Inflammatory macrophage treated with lipopolysaccharide for 1 hour (primary cell): ENCODE data around the gene RAI2.
"Not testable (repeated sequence)": the region's sequence is repeated elsewhere in the genome, so short reads cannot be mapped to it uniquely, and the experiment has no call there.

Experiments
- DNase-seq, 2 donors: peaks; one replicate each; pipeline ENCODE4 v3.0.0-alpha.2; 2020 to 2022

The RAI2 gene

DNA sequence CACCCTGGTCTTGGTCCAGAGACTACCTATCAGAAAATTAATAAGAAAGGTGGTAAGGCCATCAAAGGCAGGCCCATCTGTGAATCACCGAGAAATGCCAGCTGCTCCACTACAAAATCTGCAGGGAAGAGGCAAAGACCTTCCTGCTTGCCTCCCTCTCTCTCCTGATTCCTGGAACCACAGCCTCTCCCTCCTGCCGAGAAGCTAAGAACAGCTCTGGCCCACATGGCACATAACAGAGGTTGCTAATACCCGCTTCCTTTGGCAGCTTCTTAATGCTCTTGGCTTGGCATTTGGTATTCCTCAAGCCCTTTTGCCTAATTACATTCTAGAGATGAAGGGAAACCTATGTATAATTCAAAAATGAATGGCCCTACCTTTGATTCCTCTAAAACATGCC, 32.9 kb downstream of the RAI2 start:
- DNase-seq = no peak

DNA sequence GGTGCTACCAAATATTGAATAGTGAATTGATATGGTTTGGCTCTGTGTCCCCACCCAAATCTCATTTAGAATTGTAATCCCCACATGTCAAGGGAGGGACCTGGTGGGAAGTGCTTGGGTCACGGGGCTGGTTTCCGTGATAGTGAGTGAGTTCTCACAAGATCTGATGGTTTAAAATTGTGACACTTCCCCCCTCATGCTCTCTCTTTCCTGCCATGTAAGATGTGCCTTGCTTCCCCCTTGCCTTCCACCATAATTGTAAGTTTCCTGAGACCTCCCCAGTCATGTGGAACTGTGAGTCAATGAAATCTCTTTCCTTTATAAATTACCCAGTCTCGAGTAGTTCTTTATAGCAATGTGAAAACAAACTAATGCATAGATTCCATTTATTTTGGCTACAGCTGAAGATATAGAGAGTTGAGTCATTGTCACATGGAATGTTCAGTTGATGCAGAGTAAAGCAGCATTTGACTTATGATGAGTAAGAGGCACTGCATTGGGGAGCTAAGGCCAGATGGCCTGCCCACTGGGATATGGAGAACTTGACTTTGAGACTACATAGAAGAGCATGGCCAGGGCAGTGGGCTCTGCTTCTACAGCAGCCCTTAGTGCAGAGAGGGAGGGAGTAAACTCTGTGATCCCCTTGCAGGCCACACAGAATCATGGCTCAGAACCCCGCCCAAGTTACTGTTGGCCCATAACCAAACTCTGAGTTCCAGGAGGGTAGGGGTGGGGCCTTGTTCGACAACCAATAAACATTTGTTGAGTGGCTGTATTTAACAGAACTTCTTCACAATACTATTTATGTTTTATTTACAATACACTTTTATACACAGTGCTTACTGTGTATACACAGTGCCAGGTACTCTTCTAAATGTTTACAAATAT, 34.2 kb downstream of the RAI2 start:
- DNase-seq = no peak

DNA sequence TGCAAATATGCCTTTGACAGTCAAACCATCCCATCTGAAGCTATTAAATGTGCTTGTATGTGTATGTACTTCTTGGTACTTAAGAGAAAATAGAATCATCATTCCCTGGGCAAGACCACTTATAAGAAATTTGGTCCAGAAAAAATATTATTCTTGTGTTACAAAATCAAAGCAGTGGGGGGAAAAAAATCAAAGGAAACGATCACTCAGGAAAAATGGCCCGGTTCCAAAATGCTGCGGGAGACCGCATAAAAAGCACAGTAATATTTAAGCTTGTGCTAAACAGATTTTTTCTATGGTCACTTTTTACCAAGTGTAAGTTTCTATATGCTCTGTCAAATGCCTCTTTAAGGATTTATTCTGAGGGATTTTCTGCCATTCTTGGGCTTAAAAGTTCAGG, 36.1 kb downstream of the RAI2 start:
- DNase-seq = no peak

DNA sequence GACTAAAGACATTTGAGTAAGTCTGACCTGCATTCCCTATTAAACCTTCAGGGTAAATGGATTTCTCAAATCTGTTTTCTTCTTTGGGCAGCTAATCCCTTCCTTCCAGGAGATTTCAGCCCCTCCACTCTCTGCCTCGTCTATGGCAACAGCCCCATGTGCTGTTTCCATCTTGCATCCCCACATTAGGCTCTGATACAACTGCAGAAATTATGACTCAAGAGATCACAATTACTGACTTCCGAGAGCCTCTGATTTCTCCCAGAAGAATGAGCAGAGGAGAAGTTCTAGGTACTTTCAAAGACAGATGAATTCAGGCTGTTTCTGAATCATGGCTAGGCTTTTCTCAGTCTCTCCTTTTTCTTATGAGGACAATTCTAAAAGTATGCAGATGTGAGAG, 38.7 kb downstream of the RAI2 start:
- DNase-seq = no peak

DNA sequence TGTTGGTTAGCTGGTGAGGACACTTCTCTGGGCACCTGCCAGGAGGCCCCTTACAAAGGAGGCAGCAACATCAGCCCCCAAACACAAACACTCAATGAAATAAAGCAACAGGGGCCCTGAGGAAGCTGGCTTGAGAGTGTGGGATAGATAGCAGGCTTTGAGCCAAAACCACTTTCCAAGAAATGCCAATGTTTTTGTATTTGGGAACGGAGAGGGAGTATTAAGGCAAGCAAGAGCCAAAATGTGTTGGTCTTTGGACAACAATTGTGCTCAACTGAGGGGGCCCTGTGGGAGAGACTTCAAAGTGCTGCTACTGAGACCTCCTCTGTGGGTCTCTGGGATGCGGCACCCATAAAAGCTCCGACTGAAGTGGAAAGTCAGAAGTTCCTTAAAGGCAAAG, 41.0 kb downstream of the RAI2 start:
- DNase-seq = no peak

DNA sequence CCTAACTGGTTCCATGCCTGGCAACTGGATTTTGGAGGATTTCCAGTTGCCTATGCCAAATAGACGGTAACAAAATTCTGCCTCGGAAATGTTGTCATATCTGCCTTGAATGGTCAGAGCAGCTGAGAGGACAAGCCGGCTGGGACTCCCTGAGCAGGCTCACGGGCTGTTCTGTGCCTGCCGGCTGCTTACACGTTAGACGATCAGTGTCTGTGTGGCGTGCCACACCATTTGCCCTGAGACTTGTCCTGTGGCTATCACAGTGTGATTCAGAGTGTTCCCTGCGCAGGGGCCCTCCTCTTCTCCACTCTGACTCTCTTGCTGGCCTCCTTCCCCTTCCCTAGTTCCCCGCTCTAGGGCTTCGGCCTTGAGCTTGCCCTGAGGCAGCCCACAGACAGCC, 42.4 kb downstream of the RAI2 start:
- DNase-seq = no peak

DNA sequence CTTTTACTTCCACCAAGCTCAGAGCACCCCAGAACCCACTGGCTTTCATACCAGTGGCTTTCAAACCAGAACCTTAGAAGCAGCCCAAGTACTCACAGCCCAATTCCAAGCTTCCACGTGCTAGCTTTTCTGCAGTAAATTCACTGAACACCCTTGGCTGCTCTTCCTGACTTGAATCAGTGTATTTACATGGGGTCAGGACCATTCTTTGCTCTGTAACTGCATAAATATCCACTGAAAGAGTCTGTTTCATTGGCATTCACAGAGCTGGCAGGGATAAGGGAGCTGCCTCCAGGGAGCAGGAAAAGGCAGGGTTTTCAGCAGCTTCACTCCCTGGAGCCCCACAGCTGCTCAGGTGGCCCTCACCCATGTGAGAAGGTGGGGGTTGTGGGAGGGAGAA, 43.8 kb downstream of the RAI2 start:
- DNase-seq = no peak

DNA sequence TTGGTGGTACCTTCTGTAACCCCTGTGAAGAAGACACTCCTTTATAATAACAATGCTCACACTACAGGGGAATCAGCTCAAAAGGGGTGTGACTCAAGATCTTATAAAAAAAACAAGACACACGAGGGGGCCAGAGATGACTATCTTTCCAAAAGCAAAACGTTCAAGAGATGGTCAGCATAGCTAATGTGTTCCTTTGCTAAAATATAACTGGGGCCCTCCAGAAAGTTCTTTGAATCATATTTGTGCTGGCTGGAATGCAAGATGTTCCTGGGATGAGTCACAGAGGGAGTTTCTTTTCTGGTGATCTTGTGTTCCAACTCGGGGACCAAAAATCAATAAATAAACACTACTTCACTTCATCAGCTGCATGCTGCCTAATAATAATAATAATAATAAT, 46.5 kb downstream of the RAI2 start:
- no peak for DNase-seq

DNA sequence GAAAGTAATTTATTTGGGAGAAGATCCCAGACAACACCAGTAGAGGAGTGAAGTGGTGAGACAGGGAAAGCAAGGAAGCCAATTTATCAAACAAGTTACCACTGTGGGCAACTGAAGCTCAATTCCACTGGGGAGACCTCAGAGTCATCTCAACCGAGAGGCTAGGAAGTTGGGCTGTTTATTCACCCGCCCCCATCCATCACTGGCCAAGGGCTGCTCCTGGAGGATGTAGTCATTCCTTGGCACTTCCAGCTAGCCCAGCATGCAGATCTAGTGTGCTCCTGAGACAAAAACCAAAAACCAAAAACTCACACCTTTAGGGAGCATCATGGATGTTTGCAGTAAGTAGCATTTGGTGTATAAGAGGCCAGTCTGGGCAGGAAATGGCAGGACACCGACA, 47.0 kb downstream of the RAI2 start:
- DNase-seq = no peak

DNA sequence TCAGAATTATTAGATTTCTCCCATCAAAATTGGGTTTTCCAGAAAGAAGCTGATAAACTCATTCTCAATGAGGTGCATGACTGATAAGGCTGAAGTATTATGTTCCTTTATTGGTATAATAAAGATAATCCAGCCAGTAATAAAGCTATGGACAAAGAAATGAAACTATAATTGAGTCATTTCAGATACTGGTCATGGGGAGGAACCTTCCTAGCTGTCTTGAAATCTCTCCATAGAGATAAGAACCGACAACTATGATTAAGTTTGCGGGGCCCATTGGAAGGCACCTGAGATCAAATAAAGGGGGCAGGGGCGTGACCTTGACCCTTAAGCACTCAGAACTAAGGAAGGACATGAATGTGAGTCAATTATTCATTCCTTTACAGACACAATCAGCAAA, 47.8 kb downstream of the RAI2 start:
- DNase-seq = no peak

DNA sequence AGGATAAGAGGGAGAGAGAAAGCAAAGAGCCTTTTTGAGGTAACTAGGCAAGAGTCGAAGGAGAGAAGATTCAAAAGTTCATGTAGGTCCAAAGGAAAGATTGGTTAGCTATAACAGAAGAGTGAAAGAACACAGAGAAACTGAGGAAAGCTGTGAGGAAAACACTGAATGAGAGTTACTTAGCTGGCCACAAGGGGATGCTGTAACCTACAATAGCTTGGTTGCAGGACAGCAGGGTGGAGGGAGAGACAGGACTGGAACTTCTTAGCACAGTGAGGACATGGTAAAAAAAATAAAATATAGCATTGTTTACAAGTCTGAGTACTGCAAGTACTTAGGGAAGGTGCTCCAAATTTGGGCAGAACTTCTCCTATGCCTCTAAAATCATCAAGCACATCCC, 48.3 kb downstream of the RAI2 start:
- no peak for DNase-seq

DNA sequence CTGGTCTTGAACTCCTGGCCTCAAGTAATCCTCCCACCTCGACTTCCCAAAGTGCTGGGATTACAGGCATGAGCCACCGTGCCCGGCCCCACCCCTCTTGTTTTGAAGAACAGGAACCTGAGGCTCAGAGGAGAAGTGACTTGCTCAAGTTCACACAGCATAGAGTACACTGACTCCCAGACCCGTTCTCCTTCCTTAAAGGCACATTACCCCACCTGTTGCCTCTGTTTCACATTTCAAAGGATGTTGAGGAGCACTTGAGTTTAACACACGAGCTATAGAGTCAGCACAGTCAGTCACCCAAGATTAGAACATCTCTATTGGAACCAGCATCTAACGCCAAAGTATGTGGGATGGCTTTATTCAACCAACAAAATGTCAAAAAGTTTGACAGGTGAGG, 51.1 kb downstream of the RAI2 start:
- no peak for DNase-seq

DNA sequence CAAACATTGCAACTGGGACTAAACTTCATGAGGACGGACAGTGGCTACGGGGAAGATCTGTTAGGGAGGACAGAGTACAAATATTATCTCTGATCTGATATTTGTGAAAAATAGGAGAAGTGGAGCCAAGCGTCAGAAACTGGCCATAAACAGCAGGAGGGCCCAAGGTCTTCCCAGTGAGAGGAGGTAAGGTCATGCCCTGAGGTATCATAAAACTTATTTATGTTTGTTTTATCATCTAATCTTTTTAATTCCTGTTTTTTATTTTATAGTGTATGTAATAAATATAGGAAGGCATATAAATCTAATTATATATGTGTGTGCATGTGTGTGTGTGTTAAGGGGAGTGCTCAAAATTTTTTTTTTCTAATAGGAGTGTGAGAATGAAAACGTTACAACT, 51.8 kb downstream of the RAI2 start:
- DNase-seq = no peak

DNA sequence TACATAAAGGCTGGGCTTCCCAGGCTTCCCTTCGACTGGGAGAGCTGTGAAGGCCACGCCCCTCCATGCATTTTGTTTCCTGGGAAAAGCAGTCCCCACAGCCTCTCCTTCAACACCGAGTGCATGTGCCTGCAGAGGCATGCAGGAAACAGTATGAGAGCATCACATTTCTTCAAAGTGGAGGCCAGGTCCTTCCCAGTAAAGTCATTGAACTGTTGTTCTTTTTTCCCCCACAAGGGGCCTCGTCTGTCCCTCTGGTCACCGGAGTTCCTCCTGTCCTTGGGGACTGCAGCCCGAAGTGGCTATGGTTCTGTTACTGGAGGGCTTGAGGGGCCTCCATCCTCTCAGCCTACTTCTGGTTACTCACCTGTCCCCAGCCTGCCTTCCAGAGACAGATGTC, 56.0 kb downstream of the RAI2 start:
- no peak for DNase-seq

DNA sequence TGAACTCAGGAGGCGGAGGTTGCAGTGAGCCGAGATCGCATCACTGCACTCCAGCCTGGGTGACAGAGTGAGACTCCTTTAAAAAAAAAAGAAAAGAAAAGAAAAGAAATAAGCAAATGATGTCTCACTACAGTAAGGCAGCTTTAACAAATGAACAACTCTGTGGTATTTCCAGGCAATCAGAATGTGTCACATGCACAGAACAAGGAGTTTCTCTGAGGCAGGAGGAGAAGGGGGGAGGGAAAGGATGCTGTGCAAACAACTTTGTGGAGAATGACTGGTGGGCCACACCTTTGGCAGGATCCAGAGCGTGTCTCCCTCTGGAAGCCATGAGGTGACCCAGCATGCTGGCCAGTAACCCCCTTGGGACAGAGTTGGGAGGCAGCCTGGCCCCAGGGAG, 57.6 kb downstream of the RAI2 start:
- no peak for DNase-seq

DNA sequence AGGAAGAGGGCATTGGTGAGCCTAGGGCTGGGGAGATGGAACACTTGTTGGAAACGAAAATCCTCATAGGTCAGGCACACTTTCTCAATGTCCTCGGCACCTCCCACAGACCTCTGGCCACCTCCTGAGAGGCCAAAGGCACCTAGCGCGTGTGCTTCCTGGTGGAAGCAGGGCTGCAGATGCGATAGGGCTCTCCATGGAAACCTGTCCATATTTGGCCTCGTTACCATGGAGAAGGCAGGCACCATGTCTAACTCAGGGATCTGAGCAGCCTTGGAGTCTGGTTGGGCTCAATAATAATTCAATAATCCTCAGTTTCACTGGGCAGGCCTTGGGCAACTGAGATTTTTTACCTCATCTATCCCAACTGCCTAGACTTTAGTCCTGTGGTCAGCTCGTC, 58.3 kb downstream of the RAI2 start:
- no peak for DNase-seq

DNA sequence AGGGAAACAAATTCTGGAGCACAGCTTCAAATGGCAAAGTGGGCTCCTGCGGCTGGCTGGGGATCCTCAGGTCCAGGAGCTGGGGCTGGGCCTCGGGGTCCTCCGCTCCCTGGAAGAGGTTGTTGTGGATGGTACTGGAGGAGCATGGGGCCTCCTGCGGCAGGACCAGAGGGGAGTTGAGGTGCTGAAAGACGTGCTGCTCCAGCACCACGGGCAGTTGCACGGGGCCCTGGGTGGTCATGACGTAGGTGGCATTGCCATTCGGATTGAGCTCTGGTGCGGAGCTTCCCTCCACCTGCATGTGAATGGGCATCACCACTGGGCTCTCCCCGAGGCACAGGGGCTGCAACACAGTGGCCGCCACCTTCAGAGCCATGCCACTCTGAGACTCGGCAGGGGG, 59.7 kb downstream of the RAI2 start:
- DNase-seq = no peak

DNA sequence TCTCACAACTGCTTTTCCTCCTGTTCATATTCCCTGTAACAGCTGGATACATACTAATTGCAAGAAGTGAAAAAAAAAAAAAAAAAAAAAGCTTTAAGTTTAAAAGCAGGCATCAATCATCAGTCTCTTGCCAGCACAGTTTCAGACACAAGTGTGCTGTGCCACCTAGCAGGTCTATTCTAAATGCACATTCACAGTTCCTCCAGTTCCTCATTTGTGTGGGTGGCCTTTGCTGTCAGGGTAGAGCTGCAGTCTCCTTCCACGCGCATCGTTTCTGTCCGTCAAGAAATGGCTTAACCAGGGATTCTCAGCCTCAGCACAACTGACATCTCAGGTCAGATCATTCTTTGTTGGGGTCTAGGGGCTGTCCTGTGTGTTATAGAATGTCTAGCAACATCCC, 62.2 kb downstream of the RAI2 start:
- no peak for DNase-seq

DNA sequence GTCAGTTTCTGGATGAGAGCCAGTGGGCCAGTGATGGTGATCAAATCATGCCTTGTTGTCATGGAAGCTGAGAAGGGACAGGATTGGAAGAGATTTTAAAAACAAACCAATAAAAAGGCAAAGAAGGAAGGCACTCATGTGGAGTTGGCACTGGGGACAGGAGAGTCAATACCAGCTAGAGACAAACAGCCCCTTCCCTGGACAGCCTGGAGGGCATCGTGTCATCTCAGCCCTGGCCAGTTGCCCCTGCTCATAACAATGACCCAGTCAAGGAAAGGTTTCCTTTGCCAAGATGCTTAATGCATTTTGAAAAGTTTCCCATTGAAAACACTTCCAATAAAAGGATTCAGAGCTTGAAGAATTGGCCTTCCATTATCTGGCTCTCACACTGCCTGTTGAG, 68.3 kb downstream of the RAI2 start:
- no peak for DNase-seq

DNA sequence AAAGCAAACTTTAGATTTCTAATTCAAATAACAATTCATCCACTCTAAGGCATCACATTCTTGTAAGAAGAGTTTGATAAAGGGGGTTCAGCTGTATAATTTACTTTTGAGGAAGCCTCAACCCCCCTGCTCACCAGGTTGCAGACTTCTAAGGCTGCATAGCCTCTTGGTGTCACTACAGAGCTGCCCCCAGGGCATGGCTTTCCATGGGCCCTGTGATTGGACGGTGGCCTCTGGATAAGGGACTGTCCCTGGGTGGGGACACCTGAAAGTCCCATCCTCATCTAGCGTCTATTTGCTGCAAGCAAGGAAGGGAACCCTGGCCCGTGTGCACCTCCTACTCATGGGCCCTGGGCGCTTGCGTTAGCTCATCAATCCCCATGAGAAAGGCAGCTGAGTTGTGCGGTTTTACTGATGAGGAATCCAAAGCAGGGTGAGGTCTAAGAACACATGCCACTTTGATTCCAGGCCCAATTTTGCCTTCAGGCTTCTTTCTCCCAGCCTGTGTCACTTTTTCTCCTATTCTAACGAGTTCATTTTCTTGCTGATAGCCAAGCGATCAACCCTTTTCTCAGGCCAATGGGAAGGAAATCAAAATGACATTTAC, 72.0 kb downstream of the RAI2 start:
- no peak for DNase-seq

DNA sequence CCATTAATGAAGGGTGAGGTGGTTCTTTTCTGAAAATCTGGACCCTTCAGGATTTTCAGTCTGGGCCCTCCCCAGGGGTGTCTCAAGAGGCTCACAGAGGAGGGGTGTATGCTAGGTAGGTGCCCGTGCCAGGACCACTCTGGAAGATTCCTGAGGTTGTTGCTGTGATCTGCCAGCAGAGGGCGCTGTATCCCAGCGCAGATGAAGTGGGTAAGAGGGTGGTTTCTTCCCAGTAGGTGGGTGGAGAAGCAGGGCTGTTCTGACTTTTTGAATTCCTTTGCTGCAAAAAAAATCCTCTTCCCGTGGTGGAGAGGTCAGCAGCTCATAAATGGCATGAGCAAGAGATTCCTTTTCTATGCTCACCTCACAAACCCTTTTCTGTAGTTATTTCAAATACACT, 72.7 kb downstream of the RAI2 start:
- peak in 1 of 2 donors; percentile 37 for DNase-seq

DNA sequence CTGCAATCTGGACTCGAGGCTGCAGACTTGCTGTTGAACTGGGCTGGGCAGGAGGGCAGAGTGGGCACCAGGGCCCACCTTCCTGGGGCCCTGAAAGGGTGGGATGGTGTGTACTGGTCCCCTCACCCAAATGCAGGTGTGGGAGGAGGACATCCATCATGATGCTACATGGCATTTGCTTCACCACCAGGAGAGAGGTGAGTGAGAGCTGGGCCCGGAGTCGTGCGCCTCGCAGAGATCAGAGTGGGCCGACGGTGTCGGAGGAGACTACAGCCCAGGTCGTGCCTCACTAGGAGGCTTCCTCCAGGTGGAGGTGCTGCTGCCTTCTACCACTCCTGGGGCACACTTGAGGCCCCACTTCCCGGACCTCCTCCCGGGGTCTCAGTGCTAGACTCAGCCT, 73.5 kb downstream of the RAI2 start:
- DNase-seq = no peak

DNA sequence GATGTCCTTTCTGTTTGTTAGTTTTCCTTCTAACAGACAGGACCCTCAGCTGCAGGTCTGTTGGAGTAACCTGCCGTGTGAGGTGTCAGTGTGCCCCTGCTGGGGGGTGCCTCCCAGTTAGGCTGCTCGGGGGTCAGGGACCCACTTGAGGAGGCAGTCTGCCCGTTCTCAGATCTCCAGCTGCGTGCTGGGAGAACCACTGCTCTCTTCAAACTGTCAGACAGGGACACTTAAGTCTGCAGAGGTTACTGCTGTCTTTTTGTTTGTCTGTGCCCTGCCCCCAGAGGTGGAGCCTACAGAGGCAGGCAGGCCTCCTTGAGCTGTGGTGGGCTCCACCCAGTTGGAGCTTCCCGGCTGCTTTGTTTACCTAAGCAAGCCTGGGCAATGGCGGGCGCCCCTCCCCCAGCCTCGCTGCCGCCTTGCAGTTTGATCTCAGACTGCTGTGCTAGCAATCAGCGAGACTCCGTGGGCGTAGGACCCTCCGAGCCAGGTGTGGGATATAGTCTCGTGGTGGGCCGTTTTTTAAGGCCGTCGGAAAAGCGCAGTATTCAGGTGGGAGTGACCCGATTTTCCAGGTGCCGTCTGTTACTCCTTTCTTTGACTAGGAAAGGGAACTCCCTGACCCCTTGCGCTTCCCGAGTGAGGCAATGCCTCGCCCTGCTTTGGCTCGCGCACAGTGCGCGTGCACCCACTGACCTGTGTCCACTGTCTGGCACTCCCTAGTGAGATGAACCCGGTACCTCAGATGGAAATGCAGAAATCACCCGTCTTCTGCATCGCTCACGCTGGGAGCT, 74.3 kb downstream of the RAI2 start:
- not testable (repeated sequence) for DNase-seq

DNA sequence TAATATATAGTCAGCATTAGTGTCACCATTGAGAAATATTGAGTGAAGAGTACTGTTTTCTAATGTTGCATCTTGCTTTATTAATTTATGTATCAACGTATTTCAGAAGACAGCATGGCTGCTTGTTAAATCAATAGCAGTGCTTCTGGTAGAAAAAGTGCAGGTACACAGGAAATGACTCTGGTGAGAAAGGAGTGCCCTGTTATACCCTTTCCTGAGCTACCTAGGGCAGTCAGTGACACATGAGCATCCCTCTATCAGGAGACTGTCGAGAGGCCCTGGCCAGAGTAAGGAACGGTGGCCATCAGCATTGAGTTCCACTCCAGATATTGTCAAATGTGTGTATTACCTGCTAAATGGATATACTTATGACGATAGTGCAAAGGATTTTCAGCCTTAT, 81.7 kb downstream of the RAI2 start:
- DNase-seq = no peak
